Measurements from ENCODE around the gene PLEKHA6. TPM values are rescaled to one million over a fixed set of nuclear protein-coding genes. Genes with fewer than 3 reads are reported as not detected.
A peak's percentile ranks its signal among the peaks of the same experiment; 100 is the strongest.

The PLEKHA6 gene
- total and polyA plus RNA-seq, 2 of the 4 experiments (the other 2 are of a cell fraction) = 8.2 to 19.9 TPM

GRCh38 chr1:204172404-204173029, 187.2 kb downstream of the PLEKHA6 start:
- Histone ChIP-seq H3K4ac (ENCODE audit: low read depth, low read length) (peak overlapping the region; percentile 96), H4K91ac (ENCODE audit: insufficient read depth, low read depth, low read length) (peak overlapping the region; percentile 77), H3K27ac (ENCODE audit: insufficient read depth, low read length) (no peak overlapping the region), H3K9ac (ENCODE audit: low read depth, low read length) (no peak overlapping the region), H2AK9ac (replicated peaks; ENCODE audit: low read depth, low read length, poor library complexity) (peak overlapping the region; percentile 88), H3K4me2 (ENCODE audit: low read depth, low read length) (no peak overlapping the region), H3K23ac (ENCODE audit: low read depth, low read length) (peak overlapping the region; percentile 81; the same call in 1 of the 2 replicates), H3K9me3 (ENCODE audit: control insufficient read depth, insufficient read depth, low read length) (no peaks in the 10 kb centered on the region; the same call in 1 of the 2 replicates), H2BK15ac (ENCODE audit: low read depth, low read length) (peak overlapping the region; percentile 83), H4K20me1 (ENCODE audit: insufficient read depth, low read length) (no peaks in the 10 kb centered on the region), H2BK120ac (ENCODE audit: low read depth, low read length) (peak overlapping the region; percentile 98), H2BK5ac (ENCODE audit: low read depth, low read length, poor library complexity, severe bottlenecking) (peak overlapping the region; percentile 87), H3K36me3 (ENCODE audit: control insufficient read depth, insufficient read depth, low read length) (no peaks in the 10 kb centered on the region), H3K9me1 (ENCODE audit: insufficient read depth, low read length) (peaks cover 13% of the 10 kb centered on the region), H3K27me3 (ENCODE audit: control insufficient read depth, insufficient read depth, low read length) (no peaks in the 10 kb centered on the region), H3K4me1 (ENCODE audit: control insufficient read depth, insufficient read depth, low read length) (peaks cover 4% of the 10 kb centered on the region; the same call in 1 of the 2 replicates), H4K8ac (ENCODE audit: low read depth in 2 of 2, low read length in 2 of 2) (peak overlapping the region; percentile 79 to 90), H4K5ac (ENCODE audit: low read depth, low read length) (peak overlapping the region; percentile 17; the same call in 1 of the 2 replicates), H3K14ac (replicated peaks; ENCODE audit: low read depth, low read length) (peak overlapping the region; percentile 96), H3K4me3 (ENCODE audit: insufficient read depth, low read depth, low read length) (no peak overlapping the region), H3K79me1 (ENCODE audit: low read depth in 1 of 2, low read length in 2 of 2) (0 out of 4 replicates have a peak, but pooled peaks cover 0 to 3% of the 10 kb centered on the region in 2 experiments), H3K56ac (ENCODE audit: extremely low read depth, insufficient read depth, low read length) (no peak overlapping the region; the same call in 1 of the 2 replicates), H2AFZ (replicated peaks; ENCODE audit: low read length, poor library complexity) (peak overlapping the region; percentile 69), H3K18ac (ENCODE audit: low read depth, low read length) (peak overlapping the region; percentile 79; the same call in 1 of the 2 replicates), H2AK5ac (ENCODE audit: low read depth, low read length) (peak overlapping the region; percentile 89), H2BK20ac (ENCODE audit: low read depth, low read length) (peak overlapping the region; percentile 99)
- ChIA-PET CTCF (interaction anchor here (1.0 to 2.7 kb wide), 4 partner anchors 10 to 191 kb away, joined by 3 to 10 read pairs (median 4); no protein-coding TSS in a partner anchor), POLR2A (ENCODE audit: unreplicated experiment) (no interaction called here)
- peak; percentile 16 for DNase-seq
- intact Hi-C loops (cut with micrococcal nuclease) = no loop called here
- dilution Hi-C loops (cut with HindIII; ENCODE audit: low sequenced_read_pairs, unreplicated experiment) = loop anchor here (25.0 kb wide), 1 partner anchor 215 kb away; no protein-coding TSS in a partner anchor
- TF ChIP-seq RAD21 (IDR thresholded peaks at IDR 0.05; ENCODE audit: low read length) = no peak
- TF ChIP-seq MAZ (IDR thresholded peaks at IDR 0.05; ENCODE audit: borderline replicate concordance, low read depth, low read length) = no peak
- no peak for TF ChIP-seq SMC3 (IDR thresholded peaks at IDR 0.05; ENCODE audit: low read depth, low read length)
- TF ChIP-seq BHLHE40 (IDR thresholded peaks at IDR 0.05; ENCODE audit: low read depth, low read length) = no peak
- TF ChIP-seq RCOR1 (IDR thresholded peaks at IDR 0.05; ENCODE audit: insufficient replicate concordance, low read length) = no peak
- TF ChIP-seq CHD1 (IDR thresholded peaks at IDR 0.05; ENCODE audit: low read depth, low read length) = no peak
- no peak for TF ChIP-seq NFE2L2 (IDR thresholded peaks at IDR 0.05; ENCODE audit: low read depth, low read length)
- no peak for TF ChIP-seq CEBPB (IDR thresholded peaks at IDR 0.05; ENCODE audit: low read depth, low read length)
- no peak for TF ChIP-seq FOS (IDR thresholded peaks at IDR 0.05; ENCODE audit: low read depth, low read length)
- TF ChIP-seq MXI1 (IDR thresholded peaks at IDR 0.05; ENCODE audit: borderline replicate concordance, low read depth, low read length) = no peak
- TF ChIP-seq, protein P1, sequence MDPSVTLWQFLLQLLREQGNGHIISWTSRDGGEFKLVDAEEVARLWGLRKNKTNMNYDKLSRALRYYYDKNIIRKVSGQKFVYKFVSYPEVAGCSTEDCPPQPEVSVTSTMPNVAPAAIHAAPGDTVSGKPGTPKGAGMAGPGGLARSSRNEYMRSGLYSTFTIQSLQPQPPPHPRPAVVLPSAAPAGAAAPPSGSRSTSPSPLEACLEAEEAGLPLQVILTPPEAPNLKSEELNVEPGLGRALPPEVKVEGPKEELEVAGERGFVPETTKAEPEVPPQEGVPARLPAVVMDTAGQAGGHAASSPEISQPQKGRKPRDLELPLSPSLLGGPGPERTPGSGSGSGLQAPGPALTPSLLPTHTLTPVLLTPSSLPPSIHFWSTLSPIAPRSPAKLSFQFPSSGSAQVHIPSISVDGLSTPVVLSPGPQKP (IDR thresholded peaks at IDR 0.05; ENCODE audit: borderline replicate concordance, low read depth, low read length) = no peak
- in situ Hi-C loops (cut with MboI; ENCODE audit: low sequenced_read_pairs) = no loop called here
- BruUV-seq (replicated peaks) = no TSS peak
- no CpG with 5 or more reads among the region's 2 CpGs for WGBS, 2 experiments (ENCODE audit: extremely low coverage in 2 of 2, insufficient read length in 1 of 2)
- no peak for ATAC-seq (ENCODE audit: low read depth)

Data from IMR-90 (cell line).